SH-SY5Y (cell line): ENCODE measurements around the gene ULK1.

ENCODE experiments used
- GATA2 ChIP-seq: IDR thresholded peaks from 2 replicates; pipeline ENCODE4 v1.6.1; 2011; ENCODE audit warnings: mild to moderate bottlenecking, low read depth, low read length
- GATA3 ChIP-seq: IDR thresholded peaks from 2 replicates; pipeline ENCODE4 v1.6.1; 2011; ENCODE audit warnings: low read depth, mild to moderate bottlenecking, low read length, moderate library complexity

DNA sequence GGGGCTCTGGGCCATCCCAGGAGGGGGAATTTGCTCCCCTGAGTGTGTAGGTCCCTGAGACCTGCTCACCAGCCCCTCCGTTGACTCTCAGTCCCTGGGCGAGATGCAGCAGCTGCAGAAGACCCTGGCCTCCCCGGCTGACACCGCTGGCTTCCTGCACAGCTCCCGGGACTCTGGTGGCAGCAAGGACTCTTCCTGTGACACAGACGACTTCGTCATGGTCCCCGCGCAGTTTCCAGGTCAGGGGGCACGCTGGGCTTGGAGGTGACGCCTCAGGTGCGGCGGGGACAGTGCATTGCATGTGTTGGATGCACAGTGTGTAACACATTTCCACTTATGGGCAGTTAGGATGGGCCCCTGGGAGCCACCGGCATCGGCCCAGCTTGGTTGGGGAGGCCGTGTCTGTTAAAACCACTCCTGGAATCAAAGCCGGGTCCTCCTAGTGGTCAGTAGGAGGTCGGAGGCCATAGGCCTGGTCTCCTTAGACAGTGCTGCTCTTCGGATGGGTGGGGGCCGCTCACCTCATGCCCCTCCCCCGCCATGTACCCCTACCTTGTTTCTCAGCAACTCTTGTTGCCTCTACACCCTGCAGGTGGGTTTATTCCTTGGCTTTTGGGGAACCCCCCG lies 17.5 kb downstream of the ULK1 start:
- TF ChIP-seq GATA2 (no peak), GATA3 (no peak)
